ENCODE results near the gene RABGAP1L. TPM values are rescaled to one million over a fixed set of nuclear protein-coding genes. Genes with fewer than 3 reads are reported as not detected.

RABGAP1L gene
- total RNA-seq, 4 donors from 2014 or later, result 39.3 to 101 (median 63.7) TPM

DNA sequence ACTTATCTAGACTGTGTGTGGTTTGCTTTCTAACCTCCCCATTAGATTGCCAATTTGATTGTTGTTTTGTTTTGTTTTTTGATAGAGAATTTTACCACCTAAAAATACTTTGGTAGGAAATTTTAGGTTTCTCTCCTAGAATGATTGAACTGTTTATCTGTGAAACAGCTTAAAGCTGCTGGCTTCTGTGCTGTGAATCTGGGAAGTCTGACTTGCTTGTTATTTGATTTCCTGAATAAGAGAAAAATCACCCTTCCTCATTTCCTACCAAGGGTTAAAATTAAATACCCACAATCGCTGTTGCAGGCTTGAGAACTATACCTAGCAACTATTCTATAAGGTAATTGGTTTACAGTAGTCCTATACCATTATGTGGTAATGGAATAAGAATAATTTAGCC lies 641.6 kb downstream of the RABGAP1L start:
- H3K9me3 ChIP-seq, result no peaks in the 10 kb centered on the region
- H3K27me3 ChIP-seq, result no peaks in the 10 kb centered on the region
- peaks cover 7 to 25% (median 22%) of the 10 kb centered on the region in 4 donors for H3K4me1 ChIP-seq
- DNase-seq (ENCODE audit: extremely low spot score), result no peak
- H3K4me3 ChIP-seq, result peak overlapping the region; percentile 54 to 60 (median 56)
- 16% methylated on average over 1 of the region's 1 CpG for WGBS
- TF ChIP-seq, protein P1, sequence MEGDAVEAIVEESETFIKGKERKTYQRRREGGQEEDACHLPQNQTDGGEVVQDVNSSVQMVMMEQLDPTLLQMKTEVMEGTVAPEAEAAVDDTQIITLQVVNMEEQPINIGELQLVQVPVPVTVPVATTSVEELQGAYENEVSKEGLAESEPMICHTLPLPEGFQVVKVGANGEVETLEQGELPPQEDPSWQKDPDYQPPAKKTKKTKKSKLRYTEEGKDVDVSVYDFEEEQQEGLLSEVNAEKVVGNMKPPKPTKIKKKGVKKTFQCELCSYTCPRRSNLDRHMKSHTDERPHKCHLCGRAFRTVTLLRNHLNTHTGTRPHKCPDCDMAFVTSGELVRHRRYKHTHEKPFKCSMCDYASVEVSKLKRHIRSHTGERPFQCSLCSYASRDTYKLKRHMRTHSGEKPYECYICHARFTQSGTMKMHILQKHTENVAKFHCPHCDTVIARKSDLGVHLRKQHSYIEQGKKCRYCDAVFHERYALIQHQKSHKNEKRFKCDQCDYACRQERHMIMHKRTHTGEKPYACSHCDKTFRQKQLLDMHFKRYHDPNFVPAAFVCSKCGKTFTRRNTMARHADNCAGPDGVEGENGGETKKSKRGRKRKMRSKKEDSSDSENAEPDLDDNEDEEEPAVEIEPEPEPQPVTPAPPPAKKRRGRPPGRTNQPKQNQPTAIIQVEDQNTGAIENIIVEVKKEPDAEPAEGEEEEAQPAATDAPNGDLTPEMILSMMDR (IDR thresholded peaks at IDR 0.05), result no peak
- TF ChIP-seq POLR2AphosphoS5 (IDR thresholded peaks at IDR 0.05) (no peak), POLR2A (IDR thresholded peaks at IDR 0.05; ENCODE audit: low read depth) (no peak), EP300 (IDR thresholded peaks at IDR 0.05) (no peak)
- H3K27ac ChIP-seq (replicated peaks in 1 of 4), result no peak overlapping the region
- intact Hi-C loops (cut with DNase I), result no loop called here
- no peaks in the 10 kb centered on the region for H3K36me3 ChIP-seq

DNA sequence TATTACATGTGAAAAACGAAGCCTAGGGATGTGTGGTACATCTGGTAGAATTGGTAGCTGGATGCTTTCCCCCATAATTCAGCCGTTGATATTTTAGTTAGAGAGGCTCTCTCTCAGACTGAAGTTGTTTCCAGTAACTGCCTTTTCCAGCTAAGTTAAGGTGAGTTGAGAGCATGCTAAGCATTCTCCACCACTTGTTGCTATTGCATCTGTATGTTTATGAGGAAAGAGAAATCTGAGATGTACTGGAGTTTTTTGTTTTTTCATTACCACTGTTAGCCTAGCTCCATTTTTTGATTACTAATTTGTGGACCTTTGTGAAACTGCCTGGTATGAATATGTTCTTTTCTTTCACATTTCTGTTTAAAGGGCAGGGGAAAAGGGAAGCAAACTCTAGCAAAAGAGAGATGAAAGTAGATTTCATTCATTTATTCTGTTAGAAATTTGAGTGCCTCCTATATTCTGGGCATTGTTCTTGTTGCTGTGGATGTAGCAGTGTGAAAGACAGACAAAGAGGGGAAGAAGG lies 650.5 kb downstream of the RABGAP1L start:
- TF ChIP-seq POLR2A (IDR thresholded peaks at IDR 0.05; ENCODE audit: low read depth) (no peak), EP300 (IDR thresholded peaks at IDR 0.05) (no peak), POLR2AphosphoS5 (IDR thresholded peaks at IDR 0.05) (no peak)
- TF ChIP-seq, protein P1 (IDR thresholded peaks at IDR 0.05), result no peak
- H3K27me3 ChIP-seq, result no peaks in the 10 kb centered on the region
- 50% methylated on average over 2 of the region's 2 CpGs for WGBS
- H3K4me3 ChIP-seq, result no peak overlapping the region
- no peaks in the 10 kb centered on the region for H3K36me3 ChIP-seq
- no peaks in the 10 kb centered on the region for H3K9me3 ChIP-seq
- H3K4me1 ChIP-seq, result no peaks in the 10 kb centered on the region
- DNase-seq (ENCODE audit: extremely low spot score), result no peak
- no peak overlapping the region for H3K27ac ChIP-seq (replicated peaks in 1 of 4)
- intact Hi-C loops (cut with DNase I), result no loop called here

DNA sequence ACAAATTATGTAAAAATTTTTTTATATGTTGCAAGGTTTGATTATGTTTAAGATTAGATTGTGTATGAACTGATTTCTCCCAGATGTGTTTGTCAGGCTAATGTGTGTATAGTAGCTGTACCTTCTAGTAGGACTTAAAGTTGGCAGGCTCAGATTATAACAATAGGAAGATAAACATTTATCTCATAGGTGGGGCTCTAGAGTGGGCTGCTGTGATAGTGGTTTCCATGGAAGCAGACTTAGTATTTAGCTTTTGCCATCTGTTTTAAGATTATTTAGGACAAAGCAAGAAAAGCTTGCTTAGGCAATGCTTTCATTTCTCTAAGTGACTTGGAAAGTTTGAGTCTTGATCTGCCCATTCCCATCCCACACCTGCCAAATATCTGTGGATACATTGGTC lies 652.7 kb downstream of the RABGAP1L start:
- Histone ChIP-seq H3K36me3 (no peaks in the 10 kb centered on the region), H3K4me3 (no peak overlapping the region), H3K4me1 (no peaks in the 10 kb centered on the region), H3K27ac (replicated peaks in 1 of 4) (no peak overlapping the region), H3K9me3 (no peaks in the 10 kb centered on the region), H3K27me3 (no peaks in the 10 kb centered on the region)
- no peak for DNase-seq (ENCODE audit: extremely low spot score)
- intact Hi-C loops (cut with DNase I), result no loop called here
- TF ChIP-seq POLR2AphosphoS5 (IDR thresholded peaks at IDR 0.05) (no peak), EP300 (IDR thresholded peaks at IDR 0.05) (no peak), POLR2A (IDR thresholded peaks at IDR 0.05; ENCODE audit: low read depth) (no peak)
- TF ChIP-seq, protein P1 (IDR thresholded peaks at IDR 0.05), result no peak

- H3K27ac ChIP-seq (replicated peaks in 1 of 4), result no peak overlapping the region
- DNase-seq (ENCODE audit: extremely low spot score), result no peak
Measured at GRCh38 chr1:174812656-174813055, 653.3 kb downstream of the RABGAP1L start.

More at GRCh38 chr1:174812656-174813055, 653.3 kb downstream of the RABGAP1L start:
- TF ChIP-seq, protein P1 (IDR thresholded peaks at IDR 0.05), result no peak
- no peak for TF ChIP-seq POLR2A (IDR thresholded peaks at IDR 0.05; ENCODE audit: low read depth)
- TF ChIP-seq POLR2AphosphoS5 (IDR thresholded peaks at IDR 0.05), result no peak
- no peak for TF ChIP-seq EP300 (IDR thresholded peaks at IDR 0.05)
- H3K36me3 ChIP-seq, result no peaks in the 10 kb centered on the region
- no peaks in the 10 kb centered on the region for H3K9me3 ChIP-seq
- intact Hi-C loops (cut with DNase I), result no loop called here
- no peaks in the 10 kb centered on the region for H3K4me1 ChIP-seq
- no peaks in the 10 kb centered on the region for H3K27me3 ChIP-seq
- H3K4me3 ChIP-seq, result no peak overlapping the region
